Measurements from ENCODE around the gene PKMYT1.

The PKMYT1 gene

DNA sequence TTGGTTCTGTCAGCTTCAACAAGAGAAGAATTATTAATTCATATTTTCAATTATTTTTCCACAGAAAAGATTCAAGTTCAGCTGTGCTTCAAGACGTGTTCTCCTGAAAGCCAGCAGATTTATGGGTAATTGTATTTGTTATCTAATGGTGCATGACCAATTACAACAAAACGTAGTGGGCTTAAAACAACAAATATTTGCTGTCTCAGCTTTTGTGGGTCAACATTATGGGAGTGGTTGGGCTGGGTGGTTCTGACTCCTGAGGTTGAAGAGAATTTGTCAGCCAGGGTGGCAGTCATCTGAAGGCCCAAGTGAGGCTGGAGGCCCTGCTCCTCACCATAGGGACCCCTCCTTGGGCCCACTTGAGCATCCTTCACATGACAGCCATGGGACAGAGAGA, 40.3 kb downstream of the PKMYT1 start:
- no peak for DNase-seq (ENCODE audit: extremely low read depth, insufficient read length)
- no peak for TF ChIP-seq CTCF (IDR thresholded peaks at IDR 0.05; ENCODE audit: insufficient read depth, low read length, poor library complexity, severe bottlenecking)
- Histone ChIP-seq H3K4me3 (replicated peaks; ENCODE audit: low read depth, low read length) (no peak overlapping the region), H3K27me3 (replicated peaks; ENCODE audit: control insufficient read depth, insufficient read depth, low read length) (no peaks in the 10 kb centered on the region), H3K36me3 (ENCODE audit: control insufficient read depth, insufficient read depth, low read length) (peaks cover 19% of the 10 kb centered on the region)

DNA sequence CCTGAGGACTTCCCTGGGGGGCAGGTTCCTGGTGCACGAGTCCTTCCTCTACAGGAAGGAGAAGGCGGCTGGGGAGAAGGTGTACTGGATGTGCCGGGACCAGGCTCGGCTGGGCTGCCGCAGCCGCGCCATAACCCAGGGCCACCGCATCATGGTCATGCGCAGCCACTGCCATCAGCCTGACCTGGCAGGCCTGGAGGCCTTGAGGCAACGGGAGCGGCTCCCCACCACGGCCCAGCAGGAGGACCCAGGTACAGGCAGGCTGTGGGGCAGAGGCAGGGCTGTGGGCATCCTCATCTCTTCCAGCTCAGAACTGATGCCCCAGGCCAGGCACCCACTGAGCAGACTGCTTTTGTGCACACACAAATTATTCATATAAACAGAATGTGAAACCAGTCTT, 42.0 kb downstream of the PKMYT1 start:
- Histone ChIP-seq H3K27me3 (replicated peaks; ENCODE audit: control insufficient read depth, insufficient read depth, low read length) (no peaks in the 10 kb centered on the region), H3K4me3 (replicated peaks; ENCODE audit: low read depth, low read length) (no peak overlapping the region), H3K36me3 (ENCODE audit: control insufficient read depth, insufficient read depth, low read length) (peaks cover 29% of the 10 kb centered on the region)
- TF ChIP-seq CTCF (IDR thresholded peaks at IDR 0.05; ENCODE audit: insufficient read depth, low read length, poor library complexity, severe bottlenecking), result no peak
- no peak for DNase-seq (ENCODE audit: extremely low read depth, insufficient read length)

GRCh38 chr16:2937170-2937569, 43.1 kb downstream of the PKMYT1 start:
- peaks cover 32% of the 10 kb centered on the region for H3K36me3 ChIP-seq (ENCODE audit: control insufficient read depth, insufficient read depth, low read length)
- no peak for TF ChIP-seq CTCF (IDR thresholded peaks at IDR 0.05; ENCODE audit: insufficient read depth, low read length, poor library complexity, severe bottlenecking)
- H3K27me3 ChIP-seq (replicated peaks; ENCODE audit: control insufficient read depth, insufficient read depth, low read length), result no peaks in the 10 kb centered on the region
- DNase-seq (ENCODE audit: extremely low read depth, insufficient read length), result no peak
- no peak overlapping the region for H3K4me3 ChIP-seq (replicated peaks; ENCODE audit: low read depth, low read length)

GRCh38 chr16:2936436-2937011, 43.7 kb downstream of the PKMYT1 start:
- TF ChIP-seq CTCF (IDR thresholded peaks at IDR 0.05; ENCODE audit: insufficient read depth, low read length, poor library complexity, severe bottlenecking), result no peak
- no peak overlapping the region for H3K4me3 ChIP-seq (replicated peaks; ENCODE audit: low read depth, low read length)
- no peak for DNase-seq (ENCODE audit: extremely low read depth, insufficient read length)
- no peaks in the 10 kb centered on the region for H3K27me3 ChIP-seq (replicated peaks; ENCODE audit: control insufficient read depth, insufficient read depth, low read length)
- peaks cover 32% of the 10 kb centered on the region for H3K36me3 ChIP-seq (ENCODE audit: control insufficient read depth, insufficient read depth, low read length)

DNA sequence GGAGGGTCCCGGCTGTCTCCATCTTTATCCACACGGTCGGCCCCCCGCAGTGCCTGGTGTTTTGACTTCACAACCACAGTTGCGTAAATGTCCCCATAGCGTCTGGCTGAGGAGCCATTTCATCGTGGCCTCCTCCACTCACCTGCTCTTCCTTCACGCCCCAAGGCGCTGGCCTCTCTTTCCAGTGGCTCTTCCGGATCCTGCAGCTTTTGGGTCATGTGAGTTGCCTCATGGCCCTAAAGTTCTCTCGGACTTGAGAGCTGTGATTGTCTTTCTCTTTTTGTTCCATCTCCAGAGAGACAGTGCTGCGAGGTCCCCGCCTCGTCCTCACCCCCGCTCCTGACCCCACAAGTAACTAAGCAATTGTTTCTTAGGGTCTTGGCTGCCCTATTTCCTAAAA, 45.8 kb downstream of the PKMYT1 start:
- H3K36me3 ChIP-seq (ENCODE audit: control insufficient read depth, insufficient read depth, low read length), result peaks cover 32% of the 10 kb centered on the region

More for the DNA sequence above, 45.8 kb downstream of the PKMYT1 start:
- Histone ChIP-seq H3K27me3 (replicated peaks; ENCODE audit: control insufficient read depth, insufficient read depth, low read length) (no peaks in the 10 kb centered on the region), H3K4me3 (replicated peaks; ENCODE audit: low read depth, low read length) (no peak overlapping the region)
- no peak for TF ChIP-seq CTCF (IDR thresholded peaks at IDR 0.05; ENCODE audit: insufficient read depth, low read length, poor library complexity, severe bottlenecking)
- no peak for DNase-seq (ENCODE audit: extremely low read depth, insufficient read length)

Measured in GM06990 (cell line).